Fibroblast of lung (primary cell): ENCODE data around the gene C12orf43.

Source experiments
- CTCF ChIP-seq, 2 donors: IDR thresholded peaks in 1 of 2; conservative IDR thresholded peaks in 1 of 2; 1 replicate in 1 of 2; 2 replicates in 1 of 2; pipeline ENCODE4 v1.5.1; 2011 to 2012; ENCODE audit warnings: low read length in 2 of 2, control low read depth in 1 of 2, inconsistent platforms in 1 of 2, low read depth in 1 of 2, mild to moderate bottlenecking in 1 of 2
- EZH2 ChIP-seq: IDR thresholded peaks from 2 replicates; pipeline ENCODE4 v1.5.1; 2012; ENCODE audit warnings: low read length, control low read depth, mild to moderate bottlenecking; ENCODE audit errors: missing control alignments

DNA sequence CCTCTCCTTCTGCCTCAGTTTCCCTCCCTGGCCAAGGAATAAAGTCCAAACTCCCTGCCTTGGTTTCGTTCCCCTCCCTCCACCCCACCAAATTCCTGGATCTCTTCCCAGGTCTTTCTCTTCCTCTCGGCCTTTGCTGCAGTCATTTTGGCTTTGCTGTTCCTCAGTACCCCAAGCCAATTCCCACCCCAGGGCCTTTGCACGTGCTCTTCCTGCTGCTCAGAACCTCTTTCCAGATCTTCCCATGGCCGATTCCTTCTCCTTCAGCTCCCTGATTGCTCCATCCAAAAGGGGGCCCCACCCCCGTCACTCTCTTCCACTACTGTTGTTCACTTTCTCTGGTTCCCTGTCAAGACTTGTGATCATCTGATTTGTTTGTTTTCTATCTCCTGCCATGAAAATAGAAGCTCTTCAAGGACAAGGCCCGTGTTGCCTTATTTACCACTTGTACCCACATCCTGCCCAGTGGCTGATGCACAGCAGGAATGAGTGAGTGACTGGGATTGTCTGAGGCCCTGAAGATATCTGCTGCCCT, 34.8 kb downstream of the C12orf43 start:
- no peak for TF ChIP-seq EZH2
- no peak for TF ChIP-seq CTCF (conservative IDR thresholded peaks at IDR 0.05 in 1 of 2, IDR thresholded peaks at IDR 0.05 in 1 of 2; ENCODE audit: low read depth in 1 of 2, low read length in 2 of 2)
